Esophagus squamous epithelium (tissue), 4 donors: ENCODE data around the gene BICC1.

Experiments used
- CTCF ChIP-seq, 6 experiments: fragments of 450-650 bp in 4 of 6; fragments of 200-600 bp in 2 of 6; sonication (generic) in 2 of 6; IDR thresholded peaks; one replicate each; pipeline ENCODE4 v1.5.1; 2016 to 2019; ENCODE audit warnings: antibody characterized with exemption in 6 of 6, mild to moderate bottlenecking in 4 of 6, moderate library complexity in 4 of 6
- POLR2A ChIP-seq, 4 donors: fragments of 450-650 bp; IDR thresholded peaks; one replicate each; pipeline ENCODE4 v1.6.1; 2017; ENCODE audit warnings: antibody characterized with exemption in 4 of 4, mild to moderate bottlenecking in 4 of 4, moderate library complexity in 3 of 4

GRCh38 chr10:58695022-58695421 is 182.3 kb downstream of the BICC1 start:
- no peak for TF ChIP-seq CTCF (IDR thresholded peaks at IDR 0.05)
- TF ChIP-seq POLR2A (IDR thresholded peaks at IDR 0.05): no peak
